AG09309 (cell line): ENCODE measurements around the gene CTCF.

ENCODE experiments used
- DNase-seq: peaks from one replicate; pipeline ENCODE4 v3.0.0-alpha.2; 2010; ENCODE audit warnings: low read depth
- H3K4me3 ChIP-seq: 2 replicates; pipeline ENCODE4 v1.5.1; 2011; ENCODE audit warnings: mild to moderate bottlenecking, low read depth, low read length, moderate library complexity; ENCODE audit not compliant: control insufficient read depth
- TF ChIP-seq, protein P1 (sequence below): IDR thresholded peaks from 2 replicates; pipeline ENCODE4 v1.5.1; 2011; ENCODE audit warnings: mild to moderate bottlenecking, low read depth, low read length, inconsistent platforms; ENCODE audit not compliant: insufficient read depth, control insufficient read depth; ENCODE audit errors: missing control alignments

CTCF gene

DNA sequence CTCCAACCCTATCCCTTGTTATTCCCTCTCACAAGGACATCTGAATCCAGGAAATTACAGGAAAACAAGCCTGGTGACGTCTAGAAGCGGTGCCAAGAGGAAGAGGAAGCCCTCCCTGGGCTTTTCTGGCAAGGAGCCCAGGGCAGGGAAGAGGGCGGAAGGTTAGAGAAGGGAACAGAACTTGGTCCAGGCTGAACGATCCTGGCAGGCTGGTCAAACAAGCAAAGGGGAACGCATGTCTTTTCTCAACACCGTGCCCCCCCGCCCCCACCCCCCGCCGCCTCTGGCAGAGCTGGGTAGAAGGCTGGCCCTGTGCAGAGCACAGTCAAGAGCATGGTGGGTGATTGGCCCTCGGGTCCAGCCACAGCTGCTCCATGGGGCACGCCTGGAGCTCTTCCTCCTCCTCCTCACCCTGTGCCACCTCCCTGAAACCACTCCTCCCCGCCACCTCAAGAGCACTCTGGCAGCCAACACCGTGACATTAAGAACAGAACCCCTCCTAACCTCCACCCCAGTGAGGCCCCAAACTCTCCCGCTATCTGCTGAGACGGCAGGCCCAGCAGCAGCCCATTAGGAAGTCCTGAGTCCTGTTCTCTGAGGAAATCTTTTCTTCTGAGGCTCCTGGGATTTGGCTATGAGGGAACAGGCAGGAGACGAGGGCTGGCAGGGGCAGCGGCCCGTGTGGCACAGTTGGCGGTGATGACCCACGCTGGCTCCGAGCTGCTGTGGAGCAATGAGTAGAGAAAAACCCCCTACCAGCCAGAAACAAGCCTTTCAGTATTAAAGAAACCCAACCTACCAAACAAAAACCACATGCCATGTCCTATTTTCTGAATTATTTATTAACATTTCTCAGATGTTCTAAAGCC, 111.6 kb downstream of the CTCF start:
- H3K4me3 ChIP-seq = no peak overlapping the region
- no peak for DNase-seq
- TF ChIP-seq, protein P1, sequence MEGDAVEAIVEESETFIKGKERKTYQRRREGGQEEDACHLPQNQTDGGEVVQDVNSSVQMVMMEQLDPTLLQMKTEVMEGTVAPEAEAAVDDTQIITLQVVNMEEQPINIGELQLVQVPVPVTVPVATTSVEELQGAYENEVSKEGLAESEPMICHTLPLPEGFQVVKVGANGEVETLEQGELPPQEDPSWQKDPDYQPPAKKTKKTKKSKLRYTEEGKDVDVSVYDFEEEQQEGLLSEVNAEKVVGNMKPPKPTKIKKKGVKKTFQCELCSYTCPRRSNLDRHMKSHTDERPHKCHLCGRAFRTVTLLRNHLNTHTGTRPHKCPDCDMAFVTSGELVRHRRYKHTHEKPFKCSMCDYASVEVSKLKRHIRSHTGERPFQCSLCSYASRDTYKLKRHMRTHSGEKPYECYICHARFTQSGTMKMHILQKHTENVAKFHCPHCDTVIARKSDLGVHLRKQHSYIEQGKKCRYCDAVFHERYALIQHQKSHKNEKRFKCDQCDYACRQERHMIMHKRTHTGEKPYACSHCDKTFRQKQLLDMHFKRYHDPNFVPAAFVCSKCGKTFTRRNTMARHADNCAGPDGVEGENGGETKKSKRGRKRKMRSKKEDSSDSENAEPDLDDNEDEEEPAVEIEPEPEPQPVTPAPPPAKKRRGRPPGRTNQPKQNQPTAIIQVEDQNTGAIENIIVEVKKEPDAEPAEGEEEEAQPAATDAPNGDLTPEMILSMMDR = no peak

DNA sequence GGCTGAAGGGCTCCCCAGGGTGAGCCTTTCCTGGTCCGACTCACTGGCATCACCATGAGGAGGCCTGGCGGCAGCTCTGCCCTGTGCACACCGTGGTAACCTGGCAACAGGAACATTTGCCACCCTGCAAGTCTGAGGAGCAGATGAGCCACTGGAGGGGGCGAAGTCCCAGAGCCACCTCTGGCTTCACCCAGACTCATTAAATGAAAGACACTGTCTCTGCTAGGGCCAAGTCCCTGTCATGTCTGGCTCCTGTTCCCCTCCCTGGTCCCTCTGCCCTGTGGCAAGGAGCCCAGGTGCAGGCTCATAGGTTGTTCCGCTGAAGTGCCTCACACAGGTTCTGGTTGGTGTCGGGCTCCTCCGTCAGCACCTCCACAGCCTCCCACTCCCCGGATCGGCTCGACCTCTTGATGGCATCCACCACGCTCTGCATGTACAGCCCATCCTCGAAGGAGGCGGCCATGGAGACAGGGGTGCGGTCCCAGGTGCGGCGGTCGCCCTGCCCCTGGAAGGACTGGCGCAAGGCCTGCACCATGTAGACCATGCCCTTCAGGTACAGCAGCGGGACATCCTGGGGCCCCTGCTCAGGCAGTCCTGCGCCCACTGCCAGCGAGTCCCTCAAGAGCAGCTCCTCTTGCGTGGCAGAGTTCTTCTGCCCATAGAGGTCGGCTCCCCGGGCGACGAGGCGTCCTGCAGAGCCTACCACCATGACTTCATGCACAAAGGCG, 112.7 kb downstream of the CTCF start:
- no peak for DNase-seq
- TF ChIP-seq, protein P1 = no peak
- no peak overlapping the region for H3K4me3 ChIP-seq

DNA sequence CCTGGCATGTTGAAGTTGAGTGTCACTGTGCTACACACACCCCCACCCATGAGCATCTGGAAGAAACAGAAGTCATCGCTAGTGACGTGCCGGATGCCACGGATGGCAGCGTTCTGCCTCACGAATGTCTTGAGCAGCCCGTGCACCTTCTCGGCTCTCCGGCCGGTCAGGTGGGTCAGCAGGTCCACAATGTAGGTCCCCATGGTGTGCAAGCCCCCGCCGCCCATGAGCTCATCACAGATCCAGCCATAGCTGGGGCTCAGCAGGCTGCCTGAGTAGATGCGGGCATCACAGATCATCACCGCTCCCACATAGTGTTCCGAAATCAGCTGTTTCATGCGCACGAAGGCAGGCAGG, 113.2 kb downstream of the CTCF start:
- no peak overlapping the region for H3K4me3 ChIP-seq
- DNase-seq = no peak
- TF ChIP-seq, protein P1 = no peak

DNA sequence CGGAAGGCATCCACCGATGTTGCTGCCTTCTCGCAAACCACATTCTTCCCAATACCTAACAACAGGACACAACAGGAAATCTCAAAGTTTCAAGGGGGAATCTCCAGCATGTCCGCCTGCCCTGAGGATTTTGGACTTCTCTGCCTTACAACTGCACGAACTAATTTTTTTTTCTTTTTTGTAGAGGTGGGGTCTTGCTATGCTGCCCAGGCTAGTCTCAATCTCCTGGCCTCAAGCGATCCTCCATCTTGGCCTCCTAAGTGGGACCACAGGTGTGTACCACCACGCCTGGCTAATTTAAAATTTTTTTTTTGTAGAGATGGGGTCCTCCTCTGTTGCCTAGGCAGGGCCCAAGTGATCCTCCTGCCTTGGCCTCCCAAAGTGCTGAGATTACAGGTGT, 113.7 kb downstream of the CTCF start:
- TF ChIP-seq, protein P1 = no peak
- no peak overlapping the region for H3K4me3 ChIP-seq
- DNase-seq = no peak

DNA sequence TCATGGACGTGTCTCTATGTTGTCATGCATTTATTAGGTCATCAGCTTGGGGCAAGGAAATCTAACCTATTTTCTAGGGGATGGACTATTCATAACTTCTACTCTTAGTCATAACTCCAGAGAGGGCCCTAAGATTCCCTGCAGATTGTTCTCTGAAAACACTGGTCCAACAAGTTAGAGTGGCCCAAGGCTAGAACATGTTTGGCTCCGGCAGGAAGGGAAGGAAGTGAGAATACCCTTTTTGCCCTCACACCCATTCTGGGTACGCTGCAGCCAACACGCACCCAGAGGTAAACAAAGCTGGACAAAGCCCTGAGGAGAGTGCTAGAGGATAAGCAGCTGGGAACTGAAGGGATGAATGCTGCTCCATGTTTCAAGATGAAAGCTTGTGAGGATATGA, 114.2 kb downstream of the CTCF start:
- no peak for DNase-seq
- TF ChIP-seq, protein P1 = no peak
- H3K4me3 ChIP-seq = no peak overlapping the region

DNA sequence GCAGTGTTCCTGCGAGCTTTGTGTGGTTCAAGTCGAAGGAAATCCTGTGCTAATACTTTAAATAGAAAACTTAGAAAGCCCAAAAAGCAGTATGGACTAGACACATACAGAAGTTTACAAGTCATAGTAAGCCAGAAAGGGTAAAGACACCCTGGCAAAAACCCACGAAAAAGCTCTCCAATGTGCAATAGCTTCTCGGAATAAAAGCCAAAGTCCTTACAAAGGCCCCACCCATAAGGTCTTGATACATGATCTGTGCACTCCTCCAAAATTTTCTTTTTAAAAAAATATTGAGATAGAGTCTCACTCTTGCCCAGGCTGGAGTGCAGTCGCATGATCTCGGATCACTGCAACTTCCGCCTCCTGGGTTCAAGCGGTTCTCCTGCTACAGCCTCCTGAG, 114.6 kb downstream of the CTCF start:
- no peak overlapping the region for H3K4me3 ChIP-seq
- TF ChIP-seq, protein P1 = no peak
- no peak for DNase-seq
